IMR-90 (cell line): ENCODE results near the gene TNS1.

Experiments used
- CTCF ChIP-seq: conservative IDR thresholded peaks from 2 replicates; pipeline ENCODE4 v1.5.1; 2012; ENCODE audit warnings: mild to moderate bottlenecking, low read depth, low read length, improper control_type of control experiment
- MXI1 ChIP-seq: IDR thresholded peaks from 2 replicates; pipeline ENCODE4 v1.6.1; 2012; ENCODE audit warnings: low read depth, mild to moderate bottlenecking, low read length, moderate library complexity, borderline replicate concordance
- POLR2A ChIP-seq: IDR thresholded peaks from 2 replicates; pipeline ENCODE4 v1.6.1; 2012; ENCODE audit warnings: mild to moderate bottlenecking, low read depth, low read length

- TF ChIP-seq CTCF (no peak), POLR2A (no peak), MXI1 (no peak)
Observed at GRCh38 chr2:217935901-217936684, 66.7 kb downstream of the TNS1 start.
